HFFc6 (cell line): Measurements from ENCODE around the gene TUBB3. TPM values are rescaled to one million over a fixed set of nuclear protein-coding genes. Genes with fewer than 3 reads are reported as not detected.
"Not testable (repeated sequence)": the region's sequence is repeated elsewhere in the genome, so short reads cannot be mapped to it uniquely, and the experiment has no call there.

Source experiments
- DNase-seq: peaks from one replicate; pipeline ENCODE4 v3.0.0-alpha.2; 2018
- H3K27ac Mint-ChIP-seq: 2 replicates; pipeline ENCODE4 v1.8.0; 2020; ENCODE audit warnings: mild to moderate bottlenecking, mixed read lengths
- H3K27me3 Mint-ChIP-seq: 2 replicates; pipeline ENCODE4 v1.8.0; 2021; ENCODE audit warnings: mild to moderate bottlenecking, moderate library complexity, mixed read lengths; ENCODE audit not compliant: insufficient read depth
- H3K36me3 Mint-ChIP-seq: 2 replicates; pipeline ENCODE4 v1.8.0; 2021; ENCODE audit warnings: low read depth, mixed read lengths
- H3K4me1 Mint-ChIP-seq: 2 replicates; pipeline ENCODE4 v1.8.0; 2020; ENCODE audit warnings: low read depth, mixed read lengths
- H3K4me3 Mint-ChIP-seq: 2 replicates; pipeline ENCODE4 v1.8.0; 2020; ENCODE audit warnings: mild to moderate bottlenecking, moderate library complexity, mixed read lengths
- H3K9me3 Mint-ChIP-seq: 2 replicates; pipeline ENCODE4 v1.8.0; 2020; ENCODE audit warnings: mild to moderate bottlenecking, mixed read lengths
- total RNA-seq, 6 experiments: library from RNA; stranded (reverse); fragmentation: NEBNext Ultra II Directional; extraction: Animal tissue kit (Norgen Biotek cat#: 25700); gene quantifications; 2 replicates in 1 of 6; 3 replicates in 5 of 6; pipeline ENCODE4 v1.2.3, GENCODE V29; 2021
- TF ChIP-seq, protein P1 (sequence below): fragments of 200-600 bp; sonication (generic); IDR thresholded peaks from 2 replicates; pipeline ENCODE4 v1.5.0; 2021; ENCODE audit warnings: antibody characterized with exemption, mild to moderate bottlenecking

The TUBB3 gene
- total RNA-seq, 6 experiments from 2014 or later: 147 to 212 (median 164) TPM

DNA sequence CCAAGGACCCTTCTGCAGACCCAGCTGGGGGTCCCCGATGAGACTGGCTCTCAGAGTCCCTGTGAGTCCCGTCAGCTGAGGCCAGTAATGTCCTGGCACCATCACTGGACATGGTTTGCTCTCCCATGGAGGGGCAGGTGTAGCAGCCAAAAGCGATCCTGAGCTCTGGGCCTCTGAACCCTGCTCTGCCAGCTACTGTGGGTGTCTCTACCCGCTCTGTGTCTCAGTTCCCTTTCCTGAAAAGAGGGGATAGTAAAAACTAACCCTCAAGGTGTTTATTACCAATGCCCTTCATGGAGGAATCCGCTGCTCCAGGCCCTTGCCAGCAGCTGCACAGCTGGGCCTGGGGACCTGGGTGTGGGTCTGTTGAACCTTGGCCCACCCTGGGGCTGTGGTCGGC is 8.8 kb downstream of the TUBB3 start:
- peaks cover 3% of the 10 kb centered on the region for H3K27me3 Mint-ChIP-seq
- no peak overlapping the region for H3K4me3 Mint-ChIP-seq
- no peaks in the 10 kb centered on the region for H3K9me3 Mint-ChIP-seq
- no peak overlapping the region for H3K27ac Mint-ChIP-seq
- H3K4me1 Mint-ChIP-seq: no peaks in the 10 kb centered on the region
- H3K36me3 Mint-ChIP-seq: peaks cover 36% of the 10 kb centered on the region
- no peak for DNase-seq
- TF ChIP-seq, protein P1, sequence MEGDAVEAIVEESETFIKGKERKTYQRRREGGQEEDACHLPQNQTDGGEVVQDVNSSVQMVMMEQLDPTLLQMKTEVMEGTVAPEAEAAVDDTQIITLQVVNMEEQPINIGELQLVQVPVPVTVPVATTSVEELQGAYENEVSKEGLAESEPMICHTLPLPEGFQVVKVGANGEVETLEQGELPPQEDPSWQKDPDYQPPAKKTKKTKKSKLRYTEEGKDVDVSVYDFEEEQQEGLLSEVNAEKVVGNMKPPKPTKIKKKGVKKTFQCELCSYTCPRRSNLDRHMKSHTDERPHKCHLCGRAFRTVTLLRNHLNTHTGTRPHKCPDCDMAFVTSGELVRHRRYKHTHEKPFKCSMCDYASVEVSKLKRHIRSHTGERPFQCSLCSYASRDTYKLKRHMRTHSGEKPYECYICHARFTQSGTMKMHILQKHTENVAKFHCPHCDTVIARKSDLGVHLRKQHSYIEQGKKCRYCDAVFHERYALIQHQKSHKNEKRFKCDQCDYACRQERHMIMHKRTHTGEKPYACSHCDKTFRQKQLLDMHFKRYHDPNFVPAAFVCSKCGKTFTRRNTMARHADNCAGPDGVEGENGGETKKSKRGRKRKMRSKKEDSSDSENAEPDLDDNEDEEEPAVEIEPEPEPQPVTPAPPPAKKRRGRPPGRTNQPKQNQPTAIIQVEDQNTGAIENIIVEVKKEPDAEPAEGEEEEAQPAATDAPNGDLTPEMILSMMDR: no peak

DNA sequence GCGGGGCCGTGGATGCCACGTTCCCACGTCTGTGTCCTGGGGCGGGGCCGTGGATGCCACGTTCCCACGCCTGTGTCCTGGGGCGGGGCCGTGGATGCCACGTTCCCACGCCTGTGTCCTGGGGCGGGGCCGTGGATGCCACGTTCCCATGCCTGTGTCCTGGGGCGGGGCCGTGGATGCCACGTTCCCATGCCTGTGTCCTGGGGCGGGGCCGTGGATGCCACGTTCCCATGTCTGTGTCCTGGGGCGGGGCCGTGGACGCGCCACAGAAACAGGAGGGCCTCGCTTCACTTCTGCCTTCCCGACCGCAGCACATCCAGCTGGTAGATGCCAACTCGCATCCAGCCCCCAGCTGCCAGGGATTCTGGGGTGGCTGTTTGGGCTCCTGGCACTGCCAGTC is 10.9 kb downstream of the TUBB3 start:
- not testable (repeated sequence) for H3K4me3 Mint-ChIP-seq, H3K27ac Mint-ChIP-seq, DNase-seq, H3K27me3 Mint-ChIP-seq, H3K9me3 Mint-ChIP-seq, H3K4me1 Mint-ChIP-seq
- peaks cover 36% of the 10 kb centered on the region for H3K36me3 Mint-ChIP-seq

DNA sequence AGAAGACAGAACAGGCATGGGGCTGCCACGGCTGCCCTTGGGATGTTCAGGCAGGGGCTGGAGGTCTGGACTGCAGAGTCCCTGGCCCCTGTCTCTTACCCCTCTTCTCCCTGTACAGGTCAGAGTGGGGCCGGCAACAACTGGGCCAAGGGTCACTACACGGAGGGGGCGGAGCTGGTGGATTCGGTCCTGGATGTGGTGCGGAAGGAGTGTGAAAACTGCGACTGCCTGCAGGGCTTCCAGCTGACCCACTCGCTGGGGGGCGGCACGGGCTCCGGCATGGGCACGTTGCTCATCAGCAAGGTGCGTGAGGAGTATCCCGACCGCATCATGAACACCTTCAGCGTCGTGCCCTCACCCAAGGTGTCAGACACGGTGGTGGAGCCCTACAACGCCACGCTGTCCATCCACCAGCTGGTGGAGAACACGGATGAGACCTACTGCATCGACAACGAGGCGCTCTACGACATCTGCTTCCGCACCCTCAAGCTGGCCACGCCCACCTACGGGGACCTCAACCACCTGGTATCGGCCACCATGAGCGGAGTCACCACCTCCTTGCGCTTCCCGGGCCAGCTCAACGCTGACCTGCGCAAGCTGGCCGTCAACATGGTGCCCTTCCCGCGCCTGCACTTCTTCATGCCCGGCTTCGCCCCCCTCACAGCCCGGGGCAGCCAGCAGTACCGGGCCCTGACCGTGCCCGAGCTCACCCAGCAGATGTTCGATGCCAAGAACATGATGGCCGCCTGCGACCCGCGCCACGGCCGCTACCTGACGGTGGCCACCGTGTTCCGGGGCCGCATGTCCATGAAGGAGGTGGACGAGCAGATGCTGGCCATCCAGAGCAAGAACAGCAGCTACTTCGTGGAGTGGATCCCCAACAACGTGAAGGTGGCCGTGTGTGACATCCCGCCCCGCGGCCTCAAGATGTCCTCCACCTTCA is 11.7 kb downstream of the TUBB3 start:
- Mint-ChIP-seq H3K4me1 (no peaks in the 10 kb centered on the region), H3K27me3 (peaks cover 3% of the 10 kb centered on the region), H3K36me3 (peaks cover 32% of the 10 kb centered on the region), H3K27ac (no peak overlapping the region), H3K9me3 (no peaks in the 10 kb centered on the region), H3K4me3 (no peak overlapping the region)
- no peak for DNase-seq
- TF ChIP-seq, protein P1: no peak

DNA sequence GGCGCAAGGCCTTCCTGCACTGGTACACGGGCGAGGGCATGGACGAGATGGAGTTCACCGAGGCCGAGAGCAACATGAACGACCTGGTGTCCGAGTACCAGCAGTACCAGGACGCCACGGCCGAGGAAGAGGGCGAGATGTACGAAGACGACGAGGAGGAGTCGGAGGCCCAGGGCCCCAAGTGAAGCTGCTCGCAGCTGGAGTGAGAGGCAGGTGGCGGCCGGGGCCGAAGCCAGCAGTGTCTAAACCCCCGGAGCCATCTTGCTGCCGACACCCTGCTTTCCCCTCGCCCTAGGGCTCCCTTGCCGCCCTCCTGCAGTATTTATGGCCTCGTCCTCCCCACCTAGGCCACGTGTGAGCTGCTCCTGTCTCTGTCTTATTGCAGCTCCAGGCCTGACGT is 12.5 kb downstream of the TUBB3 start:
- not testable (repeated sequence) for DNase-seq, H3K27ac Mint-ChIP-seq, H3K27me3 Mint-ChIP-seq, H3K9me3 Mint-ChIP-seq, H3K4me3 Mint-ChIP-seq, H3K4me1 Mint-ChIP-seq
- peaks cover 31% of the 10 kb centered on the region for H3K36me3 Mint-ChIP-seq

DNA sequence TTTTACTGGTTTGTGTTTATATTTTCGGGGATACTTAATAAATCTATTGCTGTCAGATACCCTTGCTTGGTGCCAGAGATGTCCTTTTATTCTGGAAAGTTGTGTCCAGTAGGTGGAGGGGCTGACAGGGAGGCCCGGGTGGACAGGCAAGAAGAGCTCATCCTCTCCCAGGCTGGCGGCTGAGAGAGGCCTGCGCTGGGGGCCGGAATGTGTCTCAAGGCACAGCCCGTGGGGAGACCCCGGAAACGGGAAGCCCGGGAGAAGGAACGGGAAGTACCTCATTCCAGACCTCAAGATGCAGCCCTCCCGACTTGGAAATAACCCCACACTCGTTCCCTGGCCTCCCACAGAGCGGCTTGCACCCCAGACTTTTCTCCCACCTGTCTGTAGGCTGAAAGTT is 12.9 kb downstream of the TUBB3 start:
- DNase-seq: no peak
- Mint-ChIP-seq H3K27ac (no peak overlapping the region), H3K9me3 (no peaks in the 10 kb centered on the region), H3K4me1 (no peaks in the 10 kb centered on the region), H3K27me3 (peaks cover 3% of the 10 kb centered on the region), H3K4me3 (no peak overlapping the region), H3K36me3 (peaks cover 29% of the 10 kb centered on the region)
- TF ChIP-seq, protein P1: no peak

DNA sequence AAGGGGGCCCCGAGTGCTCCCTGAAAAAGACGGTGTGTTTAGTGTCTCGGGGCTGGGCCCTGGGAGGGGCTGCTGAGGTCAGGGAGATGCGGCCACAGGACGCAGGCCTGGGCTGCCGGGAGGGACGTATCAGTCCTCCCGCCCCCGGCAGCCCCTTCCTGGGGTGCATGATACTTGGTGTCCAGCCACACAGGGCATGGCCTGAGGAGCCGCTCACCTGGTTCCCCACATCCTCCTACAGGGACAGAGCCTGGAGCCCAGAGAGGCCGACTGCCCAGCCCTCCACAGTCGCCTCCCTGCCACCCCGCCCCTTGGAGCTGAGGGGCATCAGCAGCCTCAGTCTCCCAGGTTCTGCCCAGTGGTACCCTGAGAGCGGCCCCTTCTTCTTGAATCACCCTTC is 13.4 kb downstream of the TUBB3 start:
- Mint-ChIP-seq H3K27me3 (peaks cover 3% of the 10 kb centered on the region), H3K36me3 (peaks cover 24% of the 10 kb centered on the region), H3K4me1 (no peaks in the 10 kb centered on the region), H3K27ac (no peak overlapping the region), H3K9me3 (no peaks in the 10 kb centered on the region), H3K4me3 (no peak overlapping the region)
- DNase-seq: no peak
- TF ChIP-seq, protein P1: no peak
